Pancreas (tissue), 10 donors: ENCODE measurements around the gene TAF8. TPM values are rescaled to one million over a fixed set of nuclear protein-coding genes. Genes with fewer than 3 reads are reported as not detected.
A peak's percentile ranks its signal among the peaks of the same experiment; 100 is the strongest.

Experiments
- ATAC-seq, 4 donors: fragments of 200-7000 bp; cut with Tn5 transposase; one replicate each; pipeline versions ENCODE4 v1.8.0 to v1.9.1; 2020; ENCODE audit warnings: mild to moderate bottlenecking in 4 of 4, moderate library complexity in 4 of 4
- DNase-seq, 6 donors: peaks; one replicate each; pipeline ENCODE4 v3.0.0-alpha.2; 2020
- FAIRE-seq: peaks from 2 replicates; lab custom pipeline; 2012; peaks lifted over from hg19 to GRCh38; lab: Jason Lieb, UNC
- H3K27ac ChIP-seq, 4 donors: fragments of 200-600 bp; sonication (generic); 1 replicate in 3 of 4; 2 replicates in 1 of 4; pipeline versions ENCODE4 v1.5.0 to v1.8.0; 2020
- H3K27me3 ChIP-seq, 4 donors: fragments of 200-600 bp; one replicate each; pipeline ENCODE4 v1.8.0; 2021
- H3K36me3 ChIP-seq, 3 donors: fragments of 200-600 bp; sonication (generic) in 1 of 3; one replicate each; pipeline versions ENCODE4 v1.5.0 to v1.8.0; 2020 to 2021
- H3K4me1 ChIP-seq, 3 donors: fragments of 200-600 bp; one replicate each; pipeline ENCODE4 v1.8.0; 2021
- H3K4me3 ChIP-seq, 4 donors: fragments of 200-600 bp; sonication (generic) in 2 of 4; one replicate each; pipeline versions ENCODE4 v1.5.0 to v1.8.0; 2020 to 2021
- H3K9me3 ChIP-seq, 4 donors: fragments of 200-600 bp; one replicate each; pipeline ENCODE4 v1.8.0; 2021
- CTCF ChIP-seq, 4 donors: fragments of 200-600 bp; sonication (generic) in 3 of 4; IDR thresholded peaks; one replicate each; pipeline versions ENCODE4 v1.5.0 to v1.8.0; 2021; ENCODE audit warnings: antibody characterized with exemption in 4 of 4
- WGBS, 2 donors: extraction: QIAGEN DNeasy Blood & Tissue Kit; methylation state at CpG; one replicate each; pipeline ENCODE4 v1.1.7; 2013; 5-methylcytosine and 5-hydroxymethylcytosine counted together
- intact Hi-C, 3 donors: fragments of 100-400 bp; cut with DNase I; formaldehyde crosslinking; loops; one replicate each; pipeline versions ENCODE4 v1.11.1 to v1.14.2; 2022
- polyA plus RNA-seq, 2 donors: library from polyadenylated mRNA; stranded (reverse); fragments of 200-250 nt; gene quantifications; one replicate each; pipeline ENCODE4 v1.2.3, GENCODE V29; 2013
- total RNA-seq, 6 donors: library from RNA; stranded (reverse); fragmentation: NEBNext Ultra II Directional in 4 of 6; extraction: Animal tissue kit (Norgen Biotek cat#: 25700) in 4 of 6; gene quantifications; one replicate each; pipeline versions ENCODE4 v1.2.1 to v1.2.4, GENCODE V29; 2021 to 2023
- donor health status: healthy with polysubstance abuse.
- donor health status: DM: no; HTN: no; CAD: no; lungs with moderate emphysema.
- donor health status: DM: no; HTN: no; CAD: no.
- donor health status: control.
- donor health status: control.
- donor health status: Bipolar disorder and iron deficiency.
- donor health status: DM: yes; HTN: yes; CAD: no.
- donor health status: DM: no; HTN: no; CAD: no.
- donor health status: DM: no; HTN: no; CAD: no.
- donor health status: DM: yes; HTN: yes; CAD: no.

The TAF8 gene
- total and polyA plus RNA-seq, 8 donors, result 4.8 to 16.8 (median 8.4) TPM

GRCh38 chr6:42100029-42100901 lies 49.9 kb downstream of the TAF8 start:
- no peak for TF ChIP-seq CTCF (IDR thresholded peaks at IDR 0.05)

GRCh38 chr6:42101186-42101657 lies 50.9 kb downstream of the TAF8 start:
- H3K9me3 ChIP-seq, result no peaks in the 10 kb centered on the region
- H3K4me1 ChIP-seq, result peaks cover 0 to 8% (median 4%) of the 10 kb centered on the region in 3 donors
- intact Hi-C loops, result no loop called here
- no peak for TF ChIP-seq CTCF (IDR thresholded peaks at IDR 0.05)
- H3K27ac ChIP-seq, result no peak overlapping the region
- peaks cover 0 to 10% (median 0%) of the 10 kb centered on the region in 3 donors for H3K36me3 ChIP-seq
- peak in 1 of 6 donors; percentile 18 for DNase-seq
- no peak overlapping the region for H3K4me3 ChIP-seq
- no peak for ATAC-seq
- WGBS, 2 donors, result 82 to 84% methylated on average over 8 of the region's 8 CpGs
- FAIRE-seq, result no peak
- no peaks in the 10 kb centered on the region for H3K27me3 ChIP-seq

More at GRCh38 chr6:42100029-42100901, 49.9 kb downstream of the TAF8 start:
- Histone ChIP-seq H3K4me1 (peaks cover 0 to 8% (median 4%) of the 10 kb centered on the region in 3 donors), H3K9me3 (no peaks in the 10 kb centered on the region), H3K27ac (peak overlapping the region in 3 of 4 donors; percentile 22 to 67 (median 60)), H3K36me3 (peaks cover 0 to 9% (median 0%) of the 10 kb centered on the region in 3 donors), H3K4me3 (no peak overlapping the region), H3K27me3 (no peaks in the 10 kb centered on the region)
- intact Hi-C loops, result no loop called here
- WGBS, 2 donors, result 54 to 61% methylated on average over 14 of the region's 14 CpGs
- ATAC-seq, result peak; percentile 56 to 66 (median 62)
- FAIRE-seq, result no peak
- DNase-seq, result peak in 3 of 6 donors; percentile 12 to 49 (median 38)

GRCh38 chr6:42103216-42103615 lies 52.9 kb downstream of the TAF8 start:
- H3K36me3 ChIP-seq, result peaks cover 0 to 10% (median 0%) of the 10 kb centered on the region in 3 donors
- TF ChIP-seq CTCF (IDR thresholded peaks at IDR 0.05), result no peak
- peaks cover 0 to 8% (median 4%) of the 10 kb centered on the region in 3 donors for H3K4me1 ChIP-seq
- no peak overlapping the region for H3K27ac ChIP-seq
- WGBS, 2 donors, result 95% methylated on average over 7 of the region's 7 CpGs
- intact Hi-C loops, result no loop called here
- H3K4me3 ChIP-seq, result no peak overlapping the region
- ATAC-seq, result no peak
- no peaks in the 10 kb centered on the region for H3K9me3 ChIP-seq
- no peak for DNase-seq
- H3K27me3 ChIP-seq, result no peaks in the 10 kb centered on the region
- no peak for FAIRE-seq

- TF ChIP-seq CTCF (IDR thresholded peaks at IDR 0.05), result no peak
- H3K4me3 ChIP-seq, result no peak overlapping the region
- intact Hi-C loops, result no loop called here
- H3K27me3 ChIP-seq, result no peaks in the 10 kb centered on the region
- no peaks in the 10 kb centered on the region for H3K9me3 ChIP-seq
- no peak for FAIRE-seq
- no peak overlapping the region for H3K27ac ChIP-seq
- no peak for DNase-seq
- peaks cover 0 to 8% (median 4%) of the 10 kb centered on the region in 3 donors for H3K4me1 ChIP-seq
- no peak for ATAC-seq
- 94% methylated on average over 12 of the region's 12 CpGs for WGBS, 2 donors
- peaks cover 0 to 10% (median 0%) of the 10 kb centered on the region in 3 donors for H3K36me3 ChIP-seq
These were observed 53.4 kb downstream of the TAF8 start for GRCh38 chr6:42103753-42104094.
